HG02852 (cell line): ENCODE results near the gene RAP1GAP.

Experiments
- ATAC-seq: cut with Tn5 transposase; IDR thresholded peaks from one replicate; pipeline ENCODE4 v1.9.1; 2021; ENCODE audit warnings: mild to moderate bottlenecking, moderate library complexity; ENCODE audit not compliant: unreplicated experiment

The RAP1GAP gene

GRCh38 chr1:21596174-21596573, 73.0 kb downstream of the RAP1GAP start:
- ATAC-seq, result no peak

DNA sequence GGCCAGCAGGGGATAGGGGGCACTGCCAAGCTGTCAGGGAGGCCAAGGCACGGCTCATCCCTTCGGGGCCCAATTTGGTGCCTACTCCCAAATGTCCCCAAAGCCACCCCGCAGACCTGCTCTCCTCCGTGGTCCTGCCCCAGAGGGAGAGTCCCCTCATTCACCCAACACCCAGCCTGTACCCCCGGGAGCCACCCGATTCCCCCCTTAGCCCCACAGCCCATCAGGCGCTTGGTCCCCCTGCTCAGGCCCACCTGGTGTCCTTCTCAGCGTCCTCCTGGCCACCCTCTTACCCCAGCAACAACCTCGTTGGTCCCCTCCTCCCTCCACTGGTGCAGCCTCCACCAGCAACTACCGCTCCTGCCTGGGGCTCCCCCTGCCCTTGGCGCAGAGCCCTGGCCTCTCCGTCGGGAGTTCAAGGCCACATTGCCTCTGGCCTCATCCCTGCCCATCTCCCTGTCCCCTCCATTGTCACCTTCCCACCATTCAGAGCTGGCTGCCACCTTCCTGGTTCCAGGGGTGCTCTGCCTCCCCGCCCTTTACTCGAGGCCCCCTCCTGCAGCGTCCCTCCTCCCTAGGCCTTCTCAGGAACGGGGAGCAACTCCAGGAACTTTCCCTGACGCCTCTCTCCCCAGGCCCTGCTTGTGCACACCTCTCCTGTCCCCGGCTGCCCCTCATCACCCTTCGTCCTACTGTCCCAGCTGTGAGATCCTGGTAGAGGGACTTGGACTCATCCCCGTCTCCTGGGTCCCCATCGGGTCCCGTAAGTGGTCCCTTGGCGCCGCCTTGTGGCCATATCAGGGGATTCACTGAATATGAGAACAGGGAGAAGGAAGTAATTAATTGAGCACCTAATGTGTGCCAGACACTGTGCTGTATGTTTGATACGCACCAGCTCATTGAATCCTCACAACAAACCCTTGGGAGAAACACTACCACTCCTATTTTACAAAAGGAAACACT, 73.9 kb downstream of the RAP1GAP start:
- no peak for ATAC-seq

GRCh38 chr1:21594501-21594900, 74.7 kb downstream of the RAP1GAP start:
- ATAC-seq, result no peak

- no peak for ATAC-seq
Measured at GRCh38 chr1:21593231-21593630, 75.9 kb downstream of the RAP1GAP start.

GRCh38 chr1:21592086-21592865, 76.9 kb downstream of the RAP1GAP start:
- no peak for ATAC-seq

- no peak for ATAC-seq
Measured at GRCh38 chr1:21590934-21591333, 78.2 kb downstream of the RAP1GAP start.

DNA sequence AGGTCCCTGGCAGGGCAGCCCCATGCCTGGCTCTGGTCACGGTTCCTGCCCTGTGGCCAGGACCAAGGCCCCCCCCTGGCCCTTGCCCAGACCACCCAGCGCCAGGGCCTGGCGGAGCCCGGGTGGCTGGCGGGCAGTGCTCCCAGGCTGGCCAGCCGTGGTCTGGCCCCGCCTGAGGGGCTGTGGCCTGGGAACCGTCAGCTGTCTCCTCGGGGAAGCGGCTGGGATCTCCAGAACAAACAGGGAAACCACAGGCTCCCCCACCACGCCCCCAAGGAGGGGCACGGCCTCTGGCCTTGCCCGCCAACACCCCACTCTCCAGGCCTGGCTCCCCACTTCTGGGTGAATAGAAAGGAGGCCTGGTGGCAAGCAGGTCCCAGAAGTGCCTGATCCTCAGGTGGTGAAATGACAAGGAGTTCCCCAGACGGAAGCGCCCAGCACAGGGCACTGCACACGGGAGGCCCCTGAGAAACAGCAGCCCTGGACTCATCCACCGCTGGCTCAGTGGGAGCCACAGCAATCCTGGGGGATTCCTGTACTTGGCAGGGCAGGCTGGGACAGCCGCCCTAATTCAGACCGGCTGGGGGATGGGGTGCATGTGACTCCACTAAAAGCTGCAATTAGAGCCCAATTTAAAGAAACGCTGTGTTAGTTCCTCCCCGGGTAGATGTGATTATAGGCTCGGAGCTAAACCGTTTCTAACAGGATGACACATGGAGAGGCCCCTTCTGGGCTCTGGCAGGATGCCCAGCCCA, 78.9 kb downstream of the RAP1GAP start:
- no peak for ATAC-seq

DNA sequence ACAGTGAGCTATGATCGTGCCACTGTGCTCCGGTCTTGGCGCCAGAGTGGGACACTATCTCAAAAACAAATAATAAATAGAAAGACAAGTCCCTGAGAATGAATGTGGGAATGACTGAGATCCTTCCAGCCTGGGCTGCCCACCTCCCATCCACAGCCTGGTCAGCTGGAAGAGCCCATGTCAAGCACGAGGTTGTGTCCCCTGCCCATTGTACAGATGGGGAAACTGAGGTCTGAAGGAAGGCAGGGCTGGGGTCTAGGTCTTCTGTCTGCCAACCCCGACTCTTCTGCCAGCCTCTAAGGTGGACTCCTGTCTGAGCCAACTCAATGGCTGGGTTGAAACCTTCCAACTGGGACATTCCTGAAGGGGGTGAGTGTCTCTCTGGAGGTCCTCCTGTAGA, 79.5 kb downstream of the RAP1GAP start:
- ATAC-seq, result no peak

- ATAC-seq, result no peak
Measured at GRCh38 chr1:21587602-21587953, 81.6 kb downstream of the RAP1GAP start.

GRCh38 chr1:21586846-21587601, 82.1 kb downstream of the RAP1GAP start:
- ATAC-seq, result no peak

GRCh38 chr1:21586222-21586621, 82.9 kb downstream of the RAP1GAP start:
- no peak for ATAC-seq

DNA sequence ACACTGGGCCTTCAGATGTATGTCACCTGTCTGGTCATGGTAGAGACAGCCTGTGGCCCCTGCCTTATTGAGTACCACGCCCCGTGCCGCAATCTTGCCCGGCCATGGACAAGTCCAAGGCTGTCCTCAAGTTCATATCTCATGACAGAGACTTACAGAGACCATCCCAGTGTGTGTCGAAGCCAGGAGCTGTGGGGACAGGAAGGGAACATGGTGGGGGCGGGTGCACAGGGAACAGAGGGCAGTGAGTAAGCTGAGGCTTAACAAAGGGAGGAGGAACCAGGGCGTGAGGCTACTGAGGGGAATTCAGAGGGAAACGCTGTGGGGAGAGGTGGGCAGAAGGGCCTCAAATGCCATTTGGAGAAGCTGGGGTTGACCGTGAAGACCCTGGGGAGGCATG, 84.1 kb downstream of the RAP1GAP start:
- no peak for ATAC-seq

DNA sequence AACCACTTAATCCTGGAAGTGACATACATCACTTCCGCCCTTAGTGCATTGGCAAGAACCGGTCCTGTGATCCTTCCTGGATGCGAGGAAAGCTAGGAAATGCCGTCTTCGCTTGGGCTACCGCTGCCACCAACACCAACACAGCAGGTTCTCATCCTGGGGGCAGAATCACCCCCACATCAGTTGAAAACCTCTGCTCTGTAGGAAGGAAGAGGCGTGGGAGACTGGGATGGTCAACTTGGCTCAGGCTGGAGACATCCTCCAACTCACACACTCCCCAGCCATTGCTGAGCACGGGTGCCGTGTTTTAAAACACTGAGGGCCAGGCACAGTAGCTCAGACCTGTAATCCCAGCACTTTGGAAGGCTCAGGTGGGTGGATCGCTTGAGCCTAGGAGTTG, 85.1 kb downstream of the RAP1GAP start:
- ATAC-seq, result no peak

DNA sequence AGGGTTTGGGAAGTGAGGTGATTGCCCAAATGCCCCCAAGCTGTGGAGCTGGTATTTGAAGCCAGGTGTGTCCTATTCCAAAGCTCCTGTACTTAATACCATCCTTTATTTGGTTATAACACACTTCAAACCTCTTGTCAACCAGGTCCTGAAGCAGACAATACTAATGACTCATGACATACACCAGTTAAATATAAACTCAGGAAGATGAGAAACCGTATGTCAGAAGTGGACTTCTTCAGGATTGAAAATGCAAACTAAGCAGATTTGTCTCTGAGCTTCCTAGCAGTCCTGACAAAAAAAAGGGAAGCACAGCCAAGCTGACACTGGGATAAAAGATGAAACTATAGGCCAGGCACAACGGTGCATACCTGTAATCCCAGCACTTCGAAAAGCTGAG, 89.4 kb downstream of the RAP1GAP start:
- no peak for ATAC-seq

DNA sequence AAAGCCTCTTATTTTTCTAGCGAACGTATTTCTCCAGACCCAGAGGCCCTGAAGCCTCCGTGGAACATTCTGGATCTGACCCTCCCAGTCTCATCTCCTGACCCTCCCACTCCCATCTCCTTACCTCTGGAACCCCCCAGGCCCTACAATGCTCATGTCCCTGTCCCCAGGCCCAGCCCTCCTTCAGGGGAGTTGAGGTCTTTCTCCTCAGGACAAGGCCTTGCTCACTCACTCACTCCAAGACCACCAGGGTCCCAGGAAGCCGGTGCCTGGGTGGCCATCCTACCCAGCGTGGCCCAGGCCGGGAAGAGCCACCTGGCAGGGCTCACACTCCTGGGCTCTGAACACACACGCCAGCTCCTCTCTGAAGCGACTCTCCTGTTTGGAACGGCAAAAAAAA, 91.2 kb downstream of the RAP1GAP start:
- no peak for ATAC-seq

DNA sequence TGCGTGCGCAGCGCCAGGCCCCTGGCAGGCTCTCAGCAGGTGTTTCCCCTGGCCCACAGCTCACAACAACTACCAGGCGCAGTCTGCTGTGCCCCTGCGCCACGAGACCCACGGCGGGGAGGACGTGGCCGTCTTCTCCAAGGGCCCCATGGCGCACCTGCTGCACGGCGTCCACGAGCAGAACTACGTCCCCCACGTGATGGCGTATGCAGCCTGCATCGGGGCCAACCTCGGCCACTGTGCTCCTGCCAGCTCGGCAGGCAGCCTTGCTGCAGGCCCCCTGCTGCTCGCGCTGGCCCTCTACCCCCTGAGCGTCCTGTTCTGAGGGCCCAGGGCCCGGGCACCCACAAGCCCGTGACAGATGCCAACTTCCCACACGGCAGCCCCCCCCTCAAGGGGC, 91.8 kb downstream of the RAP1GAP start:
- no peak for ATAC-seq

DNA sequence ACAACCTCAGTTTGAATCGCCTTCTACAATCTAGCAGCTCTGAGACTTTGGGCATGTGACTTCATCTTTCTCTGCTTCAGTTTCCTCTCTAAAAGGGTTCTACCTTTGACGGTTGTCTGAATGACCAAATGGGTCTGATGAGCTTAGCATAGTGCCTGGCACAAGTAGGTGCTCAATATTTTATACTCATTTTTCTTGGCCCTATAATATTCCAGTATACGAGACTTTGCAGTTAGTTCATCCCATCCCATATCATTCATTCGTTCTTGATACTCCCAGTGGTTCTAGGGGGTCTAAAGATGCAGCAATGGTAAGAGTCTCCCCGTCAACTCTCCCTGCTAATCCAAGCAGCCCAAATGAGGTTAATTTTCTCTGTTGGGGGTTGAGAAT, 92.4 kb downstream of the RAP1GAP start:
- ATAC-seq, result no peak

GRCh38 chr1:21576031-21576797, 92.9 kb downstream of the RAP1GAP start:
- ATAC-seq, result no peak

- no peak for ATAC-seq
Measured at GRCh38 chr1:21575351-21575942, 93.7 kb downstream of the RAP1GAP start.
